EH (cell line): ENCODE measurements around the gene TTPAL.

Experiments
- DNase-seq: peaks from one replicate; pipeline ENCODE4 v3.0.0-alpha.2; 2015; ENCODE audit warnings: low read depth

The TTPAL gene

DNA sequence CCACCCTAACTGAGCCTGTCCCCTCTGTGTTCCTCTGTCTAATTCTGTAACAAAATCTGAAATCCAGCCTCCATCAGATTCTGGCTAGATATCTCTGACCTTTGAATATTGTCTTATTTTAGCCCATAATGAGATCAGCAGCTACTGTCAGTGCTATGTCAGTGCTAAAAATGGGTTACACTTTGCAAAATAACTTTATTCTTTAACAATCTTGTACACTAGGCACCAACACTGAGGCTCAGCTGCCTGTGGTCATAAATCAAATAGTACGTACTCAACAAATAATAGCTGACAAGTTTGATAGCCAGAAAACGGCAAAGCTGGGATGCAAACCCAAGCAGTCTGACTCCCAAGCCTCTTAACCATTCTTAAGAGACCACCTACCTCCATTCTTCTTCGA, 22.1 kb downstream of the TTPAL start:
- DNase-seq, result no peak

DNA sequence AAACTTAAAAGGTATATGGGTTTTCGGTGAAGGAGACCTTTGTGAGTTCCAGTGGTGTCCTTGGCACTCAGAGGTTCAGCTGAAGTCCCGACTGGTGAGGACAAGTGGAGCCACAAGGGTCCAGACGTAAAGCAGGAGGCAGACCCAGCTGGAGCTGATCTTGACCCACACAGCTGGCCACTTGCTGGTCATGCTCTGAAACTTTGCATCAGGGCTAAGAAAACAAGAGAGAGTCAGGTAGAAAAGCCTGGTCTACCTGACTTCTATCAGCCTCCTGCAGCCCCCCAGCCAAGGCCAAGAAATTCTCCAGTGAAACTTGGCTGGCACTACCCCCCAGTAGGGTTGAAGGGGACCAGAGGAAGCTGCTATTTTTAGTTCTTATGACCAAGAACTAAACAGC, 24.5 kb downstream of the TTPAL start:
- DNase-seq, result no peak

DNA sequence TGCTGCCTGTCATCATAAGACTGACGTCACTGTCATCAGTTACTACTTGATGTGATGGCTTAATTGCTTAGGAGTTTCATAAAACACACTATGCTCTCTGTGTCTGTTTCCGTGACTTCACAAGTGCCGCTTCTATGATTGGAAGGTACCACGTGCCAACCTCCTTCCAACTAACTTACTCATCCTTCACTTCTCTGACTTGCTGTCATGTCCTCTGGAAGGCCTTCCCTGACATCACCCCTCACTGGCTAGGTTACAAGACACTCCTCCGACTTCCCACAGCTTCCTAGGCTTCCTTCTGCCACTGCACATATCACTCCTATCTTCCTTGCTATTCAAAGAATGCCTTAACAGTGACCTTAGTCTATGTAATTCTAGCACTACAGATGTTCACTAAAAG, 25.8 kb downstream of the TTPAL start:
- peak; percentile 98 for DNase-seq

- no peak for DNase-seq
Observed at GRCh38 chr20:44502968-44503367, 27.3 kb downstream of the TTPAL start.

- no peak for DNase-seq
Observed at GRCh38 chr20:44504402-44505307, 29.0 kb downstream of the TTPAL start.

DNA sequence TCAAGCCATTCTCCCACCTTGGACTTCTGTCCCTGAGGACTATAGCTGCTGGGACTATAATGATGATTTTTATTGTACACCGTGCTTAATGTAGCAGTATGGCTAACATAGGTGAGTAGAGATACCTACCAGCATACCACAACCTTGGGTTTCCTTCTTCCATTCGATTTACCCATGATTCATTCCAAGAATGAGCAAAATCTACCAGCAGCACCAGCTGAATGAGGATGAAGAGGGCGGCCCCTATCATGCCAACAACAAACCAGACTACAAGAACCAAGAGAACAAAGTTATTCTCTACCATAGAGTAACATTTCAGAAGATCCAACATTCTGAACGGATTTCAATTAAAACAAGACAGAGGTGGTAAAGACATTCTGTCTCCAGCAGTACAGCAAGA, 34.1 kb downstream of the TTPAL start:
- no peak for DNase-seq

GRCh38 chr20:44513871-44514270, 38.2 kb downstream of the TTPAL start:
- DNase-seq, result no peak

DNA sequence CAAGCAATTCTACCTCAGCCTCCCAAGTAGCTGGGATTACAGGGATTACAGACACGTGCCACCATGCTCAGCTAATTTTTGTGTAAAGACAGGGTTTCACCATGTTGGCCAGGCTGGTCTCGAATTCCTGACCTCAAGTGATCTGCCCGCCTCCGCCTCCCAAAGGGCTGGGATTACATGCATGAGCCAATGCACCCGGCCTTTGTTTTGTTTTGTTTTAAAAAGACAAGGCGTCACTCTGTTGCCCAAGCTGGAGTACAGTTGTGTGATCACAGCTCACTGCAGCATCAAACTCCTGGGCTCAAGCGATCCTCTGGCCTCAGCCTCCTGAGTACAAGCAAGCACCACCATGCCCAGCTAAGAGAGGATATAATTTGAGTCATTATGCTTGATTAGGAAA, 40.8 kb downstream of the TTPAL start:
- DNase-seq, result no peak

DNA sequence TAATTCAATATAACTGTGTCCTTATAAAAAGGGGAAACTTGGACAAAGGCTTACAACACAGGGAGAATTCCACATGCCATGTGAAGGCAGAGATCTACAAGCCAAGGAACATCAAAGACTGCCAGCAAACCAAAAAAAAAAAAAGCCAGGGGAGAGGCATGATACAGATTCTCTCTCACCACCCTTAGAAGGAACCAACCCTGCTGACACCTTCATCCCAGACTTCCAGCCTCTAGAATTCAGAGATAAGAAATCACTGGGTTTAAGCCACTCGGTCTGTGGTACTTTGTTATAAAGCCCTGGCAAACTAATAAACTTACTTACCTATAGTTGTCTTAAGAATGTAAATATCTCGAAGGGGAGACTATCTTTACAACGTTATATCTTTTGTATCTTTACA, 41.8 kb downstream of the TTPAL start:
- DNase-seq, result no peak

DNA sequence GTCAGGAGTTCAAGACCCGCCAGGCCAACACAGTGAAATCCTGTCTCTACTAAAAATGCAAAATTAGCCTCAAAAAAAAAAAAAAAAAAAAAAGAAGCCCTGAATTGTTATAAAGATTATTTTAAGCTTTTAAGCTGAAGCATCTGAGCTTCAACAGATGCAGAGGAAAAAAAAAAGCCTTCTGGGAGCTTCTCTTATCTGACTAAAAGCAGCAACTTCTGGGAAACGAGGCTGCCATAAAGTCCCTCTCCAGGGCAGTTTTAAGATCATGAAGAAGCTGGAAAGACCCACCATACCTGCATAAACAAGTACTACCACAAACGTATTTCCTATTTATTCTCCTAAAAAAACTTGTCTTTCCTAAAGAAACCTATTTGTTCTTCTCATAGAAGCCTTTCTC, 42.6 kb downstream of the TTPAL start:
- DNase-seq, result no peak

- DNase-seq, result no peak
Observed at GRCh38 chr20:44520881-44521280, 45.2 kb downstream of the TTPAL start.

- peak; percentile 94 for DNase-seq
Observed at GRCh38 chr20:44521484-44522481, 46.1 kb downstream of the TTPAL start, which contains the start of gene SERINC3. TSS of gene SERINC3 (minus strand) at chr20:44522070. CDS start at chr20:44521951, 119 bp downstream.

DNA sequence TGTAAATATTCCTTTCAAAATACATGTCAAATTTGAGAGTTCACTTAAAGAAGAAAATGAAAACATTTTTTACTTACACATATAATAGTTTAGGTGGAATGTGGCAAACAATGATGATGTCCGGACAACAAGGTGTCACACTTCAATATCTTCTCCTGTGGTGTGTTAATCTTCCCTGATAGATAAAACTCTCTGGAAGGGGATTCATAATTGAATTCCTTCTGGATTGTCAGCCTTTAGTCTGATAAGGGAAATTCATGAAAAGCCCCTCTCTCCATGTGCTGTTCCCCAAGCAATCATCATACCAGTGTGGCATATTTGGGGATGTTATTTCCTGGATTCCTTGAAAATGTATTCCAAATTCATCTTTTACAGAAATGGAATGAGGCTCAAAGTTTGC, 47.2 kb downstream of the TTPAL start:
- no peak for DNase-seq

DNA sequence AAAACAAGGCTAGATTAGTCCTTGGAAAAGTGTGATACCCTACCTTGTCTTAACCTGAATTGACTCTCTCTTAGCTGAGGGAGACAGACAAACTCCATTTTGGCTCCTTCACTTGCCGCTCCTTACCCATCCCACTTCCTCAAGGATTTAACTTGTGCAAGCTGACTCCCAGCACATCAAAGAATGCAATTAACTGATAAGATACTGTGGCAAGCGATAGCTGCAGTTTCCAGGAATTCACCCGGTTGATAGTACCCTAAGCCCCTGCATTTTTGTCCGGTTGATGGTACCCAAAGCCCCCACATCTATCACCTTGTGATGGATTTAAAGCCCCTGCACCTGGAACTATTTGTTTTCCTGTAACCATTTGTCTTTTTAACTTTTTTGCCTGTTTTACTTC, 48.1 kb downstream of the TTPAL start:
- DNase-seq, result no peak

GRCh38 chr20:44526129-44526528, 50.5 kb downstream of the TTPAL start:
- peak; percentile 75 for DNase-seq

DNA sequence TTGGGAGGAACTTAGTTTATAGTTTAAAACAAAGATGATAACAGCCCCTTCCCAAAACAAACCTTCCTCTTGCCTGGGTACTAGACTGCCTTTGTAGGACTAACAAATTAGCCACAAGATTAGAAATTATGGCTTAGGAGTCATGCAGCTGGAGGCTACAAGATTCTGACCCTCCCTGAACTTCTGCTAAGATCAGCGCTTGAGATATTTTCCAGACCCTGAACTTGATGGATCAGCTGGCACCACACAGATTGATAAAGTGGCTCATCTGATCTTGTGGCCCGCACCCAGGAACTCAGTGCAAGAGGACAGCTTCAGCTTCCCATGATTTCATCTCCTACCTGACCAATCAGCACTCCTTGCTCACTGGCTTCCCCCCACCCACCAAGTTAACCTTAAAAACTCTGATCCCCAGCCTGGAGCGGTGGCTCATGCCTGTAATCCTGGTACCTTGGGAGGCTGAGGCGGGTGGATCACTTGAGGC, 52.1 kb downstream of the TTPAL start:
- DNase-seq, result no peak

GRCh38 chr20:44528309-44528708, 52.6 kb downstream of the TTPAL start:
- no peak for DNase-seq

DNA sequence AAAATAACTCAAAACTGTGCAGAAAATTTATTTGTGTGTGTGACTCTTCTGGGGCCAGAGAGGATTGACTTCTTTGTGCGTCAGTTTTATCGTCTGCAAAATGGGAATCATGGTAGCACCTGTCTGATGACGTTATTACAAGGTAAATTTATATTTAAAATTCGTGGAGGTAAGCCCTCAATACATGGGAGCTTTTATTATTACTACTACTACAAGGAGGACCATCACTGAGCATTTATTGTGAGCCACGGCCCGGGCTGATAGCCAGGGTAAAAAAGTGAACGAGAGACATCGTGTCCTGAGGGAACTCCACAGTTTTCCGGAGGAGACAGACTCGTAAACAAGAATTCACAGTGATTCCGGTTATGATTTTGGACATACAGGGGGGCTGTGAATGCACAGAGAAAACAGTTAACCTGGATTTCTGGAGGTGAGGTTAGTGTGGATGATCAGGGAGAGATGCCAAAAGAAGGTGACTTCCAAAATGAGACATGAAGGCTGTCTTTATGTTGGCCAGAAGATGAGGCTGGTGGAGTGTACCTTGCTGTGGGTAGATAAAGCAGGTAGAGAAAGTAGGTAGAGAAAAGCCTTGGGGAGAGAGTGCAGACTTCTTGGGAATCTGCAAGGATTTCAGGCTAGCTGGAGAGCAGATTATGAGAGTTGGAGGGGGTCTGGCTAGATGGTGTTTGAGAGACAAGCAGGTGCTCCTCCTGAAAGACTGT, 56.7 kb downstream of the TTPAL start:
- peak; percentile 32 for DNase-seq

- peak; percentile 72 for DNase-seq
Observed at GRCh38 chr20:44532981-44533331, 57.3 kb downstream of the TTPAL start.

GRCh38 chr20:44533928-44534327, 58.3 kb downstream of the TTPAL start:
- no peak for DNase-seq

- DNase-seq, result no peak
Observed at GRCh38 chr20:44536175-44536574, 60.5 kb downstream of the TTPAL start.

GRCh38 chr20:44537993-44538392, 62.3 kb downstream of the TTPAL start:
- no peak for DNase-seq
